ENCODE measurements around the gene ATG10.

ATG10 gene

DNA sequence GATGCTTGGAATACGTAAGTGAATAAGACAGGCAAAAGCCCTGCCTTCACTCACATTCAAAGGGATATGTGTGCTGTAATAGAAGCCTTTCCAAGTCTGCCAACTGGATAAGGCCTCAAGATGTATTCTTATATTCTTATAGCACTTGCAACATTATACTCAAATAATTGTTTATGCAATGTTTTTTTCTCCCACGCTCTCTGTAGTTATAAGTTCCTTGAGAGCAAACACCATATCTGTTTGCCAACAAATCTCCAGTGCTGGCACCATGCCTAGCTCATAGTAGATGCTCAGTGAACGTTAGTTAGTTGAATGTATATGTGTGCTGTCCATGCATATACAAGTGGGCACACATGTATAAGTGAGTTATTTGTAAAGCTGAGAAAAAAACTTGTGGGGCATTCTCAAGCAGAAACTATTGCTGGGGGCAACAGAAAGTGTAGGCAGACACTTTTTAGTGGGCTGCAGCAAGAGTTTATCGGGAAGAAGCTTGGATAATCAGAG, 181.2 kb downstream of the ATG10 start:
- TF ChIP-seq, protein P1, sequence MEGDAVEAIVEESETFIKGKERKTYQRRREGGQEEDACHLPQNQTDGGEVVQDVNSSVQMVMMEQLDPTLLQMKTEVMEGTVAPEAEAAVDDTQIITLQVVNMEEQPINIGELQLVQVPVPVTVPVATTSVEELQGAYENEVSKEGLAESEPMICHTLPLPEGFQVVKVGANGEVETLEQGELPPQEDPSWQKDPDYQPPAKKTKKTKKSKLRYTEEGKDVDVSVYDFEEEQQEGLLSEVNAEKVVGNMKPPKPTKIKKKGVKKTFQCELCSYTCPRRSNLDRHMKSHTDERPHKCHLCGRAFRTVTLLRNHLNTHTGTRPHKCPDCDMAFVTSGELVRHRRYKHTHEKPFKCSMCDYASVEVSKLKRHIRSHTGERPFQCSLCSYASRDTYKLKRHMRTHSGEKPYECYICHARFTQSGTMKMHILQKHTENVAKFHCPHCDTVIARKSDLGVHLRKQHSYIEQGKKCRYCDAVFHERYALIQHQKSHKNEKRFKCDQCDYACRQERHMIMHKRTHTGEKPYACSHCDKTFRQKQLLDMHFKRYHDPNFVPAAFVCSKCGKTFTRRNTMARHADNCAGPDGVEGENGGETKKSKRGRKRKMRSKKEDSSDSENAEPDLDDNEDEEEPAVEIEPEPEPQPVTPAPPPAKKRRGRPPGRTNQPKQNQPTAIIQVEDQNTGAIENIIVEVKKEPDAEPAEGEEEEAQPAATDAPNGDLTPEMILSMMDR (IDR thresholded peaks at IDR 0.05; ENCODE audit: low read depth, low read length) = no peak
- H3K4me3 ChIP-seq (ENCODE audit: low read depth, low read length) = no peak overlapping the region

DNA sequence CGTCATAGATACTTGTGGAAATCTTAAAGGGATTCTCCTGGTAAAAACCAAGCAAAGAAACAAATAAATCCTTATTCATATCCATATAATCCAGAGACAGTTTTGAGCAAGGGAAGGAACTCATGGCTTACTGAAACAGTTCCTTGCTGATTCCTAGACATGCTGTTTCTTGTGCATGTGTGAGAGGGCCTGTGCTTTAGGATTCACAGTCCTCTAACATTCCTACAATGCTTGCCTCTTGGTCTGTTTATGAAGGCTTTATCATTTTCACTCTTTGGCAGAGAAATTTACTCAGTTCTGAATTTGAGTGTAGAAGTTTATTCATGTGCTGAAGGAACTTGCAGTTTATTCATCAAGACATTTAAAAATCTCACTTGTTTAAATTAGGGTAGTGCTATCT, 183.0 kb downstream of the ATG10 start:
- TF ChIP-seq, protein P1 (IDR thresholded peaks at IDR 0.05; ENCODE audit: low read depth, low read length) = no peak
- H3K4me3 ChIP-seq (ENCODE audit: low read depth, low read length) = no peak overlapping the region

GRCh38 chr5:82155305-82155704, 183.5 kb downstream of the ATG10 start:
- no peak overlapping the region for H3K4me3 ChIP-seq (ENCODE audit: low read depth, low read length)
- TF ChIP-seq, protein P1 (IDR thresholded peaks at IDR 0.05; ENCODE audit: low read depth, low read length) = no peak

GRCh38 chr5:82156874-82157273, 185.1 kb downstream of the ATG10 start:
- no peak overlapping the region for H3K4me3 ChIP-seq (ENCODE audit: low read depth, low read length)
- TF ChIP-seq, protein P1 (IDR thresholded peaks at IDR 0.05; ENCODE audit: low read depth, low read length) = no peak

GRCh38 chr5:82158755-82159413, 187.1 kb downstream of the ATG10 start:
- TF ChIP-seq, protein P1 (IDR thresholded peaks at IDR 0.05; ENCODE audit: low read depth, low read length) = no peak
- H3K4me3 ChIP-seq (ENCODE audit: low read depth, low read length) = no peak overlapping the region

GRCh38 chr5:82160948-82161347, 189.1 kb downstream of the ATG10 start:
- TF ChIP-seq, protein P1 (IDR thresholded peaks at IDR 0.05; ENCODE audit: low read depth, low read length) = no peak
- no peak overlapping the region for H3K4me3 ChIP-seq (ENCODE audit: low read depth, low read length)

DNA sequence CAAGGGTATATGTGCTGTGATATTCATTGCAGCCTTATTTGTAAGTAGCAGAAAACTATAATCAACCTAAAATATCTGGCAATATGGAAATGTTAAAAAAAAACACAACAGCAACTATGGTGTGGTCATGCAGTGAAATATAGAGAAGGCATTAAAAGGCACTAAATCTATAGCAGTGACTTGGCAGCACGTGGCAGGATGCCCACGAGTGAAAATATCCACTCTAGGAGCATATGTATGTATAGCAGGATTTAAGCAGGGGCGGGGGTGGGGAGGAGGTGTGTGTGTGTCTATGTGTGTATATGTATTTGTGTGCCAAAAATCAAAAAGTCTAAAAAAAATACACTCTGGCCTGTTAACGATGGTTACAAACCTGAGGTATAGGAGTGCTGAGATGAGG, 190.8 kb downstream of the ATG10 start:
- no peak overlapping the region for H3K4me3 ChIP-seq (ENCODE audit: low read depth, low read length)
- TF ChIP-seq, protein P1 (IDR thresholded peaks at IDR 0.05; ENCODE audit: low read depth, low read length) = no peak
